HFF-Myc (cell line): Measurements from ENCODE around the gene OR6P1.

Source experiments
- DNase-seq: peaks from one replicate; pipeline ENCODE4 v3.0.0-alpha.2; 2011; ENCODE audit warnings: low read depth; ENCODE audit errors: extremely low read depth
- H3K4me3 ChIP-seq: replicated peaks from 2 replicates; pipeline ENCODE4 v1.5.1; 2011; ENCODE audit warnings: low read depth, mild to moderate bottlenecking, control low read depth, low read length
- TF ChIP-seq, protein P1 (sequence below): IDR thresholded peaks from 2 replicates; pipeline ENCODE4 v1.5.1; 2012; ENCODE audit warnings: mild to moderate bottlenecking, low read depth, low read length, control low read depth; ENCODE audit errors: missing control alignments

The OR6P1 gene

DNA sequence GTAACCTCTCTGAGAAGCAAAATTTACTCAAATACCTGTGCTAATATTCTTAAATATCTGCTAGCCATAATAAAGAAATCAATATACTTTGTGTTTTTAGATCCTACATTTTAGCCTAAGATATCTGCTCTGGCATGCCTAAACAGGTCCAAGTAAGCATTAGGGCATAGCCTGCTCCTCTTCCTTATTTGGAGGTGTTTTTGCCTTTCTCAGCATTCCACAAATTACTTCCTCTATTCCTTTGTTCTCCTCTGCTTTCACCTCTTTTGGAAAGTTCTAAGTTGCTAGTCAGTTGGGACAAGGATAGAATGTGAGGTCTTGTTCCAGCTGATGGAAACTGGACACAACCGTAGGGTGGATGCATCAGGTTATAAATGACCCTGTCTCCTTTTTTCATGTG is 16.6 kb upstream of the OR6P1 start:
- DNase-seq: no peak
- no peak overlapping the region for H3K4me3 ChIP-seq
- TF ChIP-seq, protein P1, sequence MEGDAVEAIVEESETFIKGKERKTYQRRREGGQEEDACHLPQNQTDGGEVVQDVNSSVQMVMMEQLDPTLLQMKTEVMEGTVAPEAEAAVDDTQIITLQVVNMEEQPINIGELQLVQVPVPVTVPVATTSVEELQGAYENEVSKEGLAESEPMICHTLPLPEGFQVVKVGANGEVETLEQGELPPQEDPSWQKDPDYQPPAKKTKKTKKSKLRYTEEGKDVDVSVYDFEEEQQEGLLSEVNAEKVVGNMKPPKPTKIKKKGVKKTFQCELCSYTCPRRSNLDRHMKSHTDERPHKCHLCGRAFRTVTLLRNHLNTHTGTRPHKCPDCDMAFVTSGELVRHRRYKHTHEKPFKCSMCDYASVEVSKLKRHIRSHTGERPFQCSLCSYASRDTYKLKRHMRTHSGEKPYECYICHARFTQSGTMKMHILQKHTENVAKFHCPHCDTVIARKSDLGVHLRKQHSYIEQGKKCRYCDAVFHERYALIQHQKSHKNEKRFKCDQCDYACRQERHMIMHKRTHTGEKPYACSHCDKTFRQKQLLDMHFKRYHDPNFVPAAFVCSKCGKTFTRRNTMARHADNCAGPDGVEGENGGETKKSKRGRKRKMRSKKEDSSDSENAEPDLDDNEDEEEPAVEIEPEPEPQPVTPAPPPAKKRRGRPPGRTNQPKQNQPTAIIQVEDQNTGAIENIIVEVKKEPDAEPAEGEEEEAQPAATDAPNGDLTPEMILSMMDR: no peak

DNA sequence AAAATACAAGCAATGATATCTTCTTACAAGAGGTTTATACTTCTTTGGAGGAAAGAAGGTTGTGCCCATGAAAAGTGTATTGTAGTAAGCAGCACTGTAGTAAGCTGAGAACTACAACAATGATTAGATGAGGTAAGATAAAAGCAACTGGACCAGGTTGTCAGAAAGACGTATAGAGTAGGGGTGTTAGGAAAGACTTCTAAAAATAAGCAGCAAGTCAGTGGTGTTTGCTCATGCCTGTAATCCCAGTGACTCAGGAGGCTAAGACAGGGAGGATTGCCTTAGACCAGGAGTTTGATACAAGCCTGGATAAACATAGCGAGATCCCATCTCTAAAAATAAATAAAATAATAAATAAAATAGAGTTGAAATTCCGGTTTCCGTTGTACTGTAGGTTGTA is 13.6 kb upstream of the OR6P1 start:
- TF ChIP-seq, protein P1: no peak
- DNase-seq: no peak
- no peak overlapping the region for H3K4me3 ChIP-seq

DNA sequence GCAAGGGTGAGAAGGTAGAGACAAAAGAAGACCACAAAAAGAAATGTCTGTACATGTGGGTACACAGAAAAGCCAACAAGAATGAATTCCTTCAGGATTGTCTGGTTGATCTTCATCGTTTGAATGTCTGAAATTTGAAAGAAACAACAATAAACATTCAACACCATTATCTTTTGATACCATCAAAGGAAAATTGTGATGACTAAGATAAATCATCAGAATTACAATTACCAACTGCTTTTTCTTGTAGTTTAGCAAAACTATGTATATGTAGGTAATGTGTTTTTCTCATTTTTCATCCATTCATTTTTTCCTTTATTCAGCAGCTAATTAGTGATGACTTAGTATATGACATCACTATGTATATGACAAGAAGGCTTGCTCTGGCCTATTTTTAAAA is 9.4 kb upstream of the OR6P1 start, which contains the start of gene OR10X1:
Gene OR10X1, minus strand, starts transcription at position 167 of the 400 bp plus-strand sequence. Its CDS starts 0 bp downstream, at position 167.
- TF ChIP-seq, protein P1: no peak
- no peak within 1 kb of the TSS for H3K4me3 ChIP-seq
- no peak for DNase-seq

DNA sequence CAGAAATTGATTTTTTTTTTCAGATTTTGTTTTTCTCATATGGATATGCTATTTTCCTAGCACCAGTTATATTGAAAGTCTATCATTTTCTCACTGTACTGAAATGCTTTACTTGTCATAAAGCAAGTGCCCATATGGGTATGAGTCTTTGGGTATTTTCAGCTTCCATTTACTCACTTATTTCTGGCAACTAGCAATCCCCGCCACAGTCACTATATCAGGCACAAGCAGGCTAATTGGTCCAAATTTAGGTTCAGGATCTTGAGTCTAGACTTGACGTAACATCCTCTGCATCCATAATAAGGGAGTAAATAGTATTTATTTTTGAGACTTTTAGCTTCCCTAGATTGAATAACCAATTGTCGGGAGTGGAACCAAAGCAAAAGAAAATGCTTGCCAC is 7.2 kb upstream of the OR6P1 start:
- DNase-seq: no peak
- no peak overlapping the region for H3K4me3 ChIP-seq
- TF ChIP-seq, protein P1: no peak

DNA sequence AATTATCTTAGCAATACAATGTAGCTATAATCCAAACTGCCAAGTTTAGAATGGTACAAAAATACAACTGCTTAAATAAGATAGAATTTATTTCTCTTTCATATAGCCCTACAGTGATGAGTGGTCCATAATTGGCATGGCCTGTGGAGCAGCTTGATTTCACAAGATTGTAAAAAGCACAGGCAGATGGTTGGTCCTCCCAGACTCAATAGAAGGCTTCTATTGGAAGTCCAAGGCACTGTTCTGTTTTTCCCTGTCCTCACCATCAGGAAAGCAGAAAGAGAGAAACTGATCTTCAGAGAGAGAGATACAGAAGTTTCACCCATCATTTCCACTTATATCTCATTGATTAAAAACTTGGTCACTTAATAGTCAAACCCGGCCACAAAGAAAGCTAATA is 1.8 kb upstream of the OR6P1 start:
- no peak overlapping the region for H3K4me3 ChIP-seq
- TF ChIP-seq, protein P1: no peak
- DNase-seq: no peak

DNA sequence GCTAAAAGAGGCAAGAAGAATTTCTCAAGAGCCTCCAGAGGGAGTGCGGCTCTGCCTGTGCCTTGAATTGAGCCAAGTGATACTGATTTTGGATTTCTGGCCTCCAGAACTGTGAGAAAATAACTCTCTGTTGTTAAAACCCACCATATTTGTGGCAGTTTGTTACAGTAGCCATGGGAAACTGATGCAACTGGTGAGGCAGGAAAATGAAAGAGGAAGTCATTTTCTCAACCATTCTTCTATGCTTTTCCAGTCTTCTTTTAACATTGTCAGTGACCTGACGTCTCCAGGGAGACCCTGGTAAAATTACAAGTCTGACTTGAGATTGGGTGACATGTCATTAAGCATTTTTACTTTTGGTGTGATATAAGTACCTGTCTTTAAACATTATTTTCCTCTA is 5.8 kb downstream of the OR6P1 start:
- DNase-seq: no peak
- H3K4me3 ChIP-seq: no peak overlapping the region
- TF ChIP-seq, protein P1: no peak

DNA sequence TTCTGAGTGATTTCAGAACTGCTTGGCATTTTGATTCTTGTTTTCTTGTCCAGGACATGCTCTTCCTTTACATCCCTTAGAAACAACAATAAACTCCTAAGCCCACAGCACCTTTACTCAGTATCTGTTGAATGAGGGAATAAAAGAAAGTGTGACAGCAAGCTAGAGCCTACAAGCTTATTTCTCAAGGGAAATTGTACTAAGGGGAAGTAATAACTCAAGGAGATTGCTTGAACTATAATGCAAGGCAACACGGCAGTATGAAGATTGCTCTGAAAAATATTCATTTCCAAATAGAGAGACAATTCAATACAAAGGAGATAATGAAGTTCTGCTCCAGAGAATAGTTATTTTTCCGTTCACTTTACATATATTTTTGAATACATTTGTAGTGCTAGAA is 6.5 kb downstream of the OR6P1 start:
- no peak overlapping the region for H3K4me3 ChIP-seq
- TF ChIP-seq, protein P1: no peak
- DNase-seq: no peak
